SK-N-SH (cell line): ENCODE data around the gene SKI. TPM values are rescaled to one million over a fixed set of nuclear protein-coding genes. Genes with fewer than 3 reads are reported as not detected.
A peak's percentile ranks its signal among the peaks of the same experiment; 100 is the strongest.

ENCODE experiments used
- CTCF ChIA-PET: fragments of 300-600, 350-600 bp; formaldehyde crosslinking; extraction: SDS; loops from one replicate; lab custom pipeline; 2021; lab: Yijun Ruan, JAX
- POLR2A ChIA-PET: fragments of 350-600 bp; sonication (Branson Sonifier 250); formaldehyde crosslinking; extraction: SDS; loops from one replicate; lab custom pipeline; 2020; ENCODE audit warnings: antibody characterized with exemption, inconsistent platforms; lab: Yijun Ruan, JAX
- DNase-seq: peaks from one replicate; pipeline ENCODE4 v3.0.0; 2012
- H2AFZ ChIP-seq: fragments of 200-600 bp; sonication (generic); 2 replicates; pipeline ENCODE4 v1.8.1; 2016; ENCODE audit warnings: antibody characterized with exemption, mild to moderate bottlenecking, low read depth
- H3F3A ChIP-seq: fragments of 200-600 bp; sonication (generic); replicated peaks from 2 replicates; pipeline ENCODE3; 2016; ENCODE audit warnings: antibody characterized with exemption, mild to moderate bottlenecking; ENCODE audit not compliant: insufficient read depth
- H3K27ac ChIP-seq, 2 experiments: fragments of 200-500 bp in 1 of 2; fragments of 200-600 bp in 1 of 2; sonication (Bioruptor generic) in 1 of 2; sonication (generic), shearing (Covaris generic) in 1 of 2; 2 replicates each; pipeline versions ENCODE4 v1.5.1 to v1.6.1; 2014 to 2016; ENCODE audit warnings: low read depth in 2 of 2, inconsistent platforms in 1 of 2, low read length in 1 of 2, mild to moderate bottlenecking in 1 of 2, mixed read lengths in 1 of 2
- H3K27me3 ChIP-seq: fragments of 200-600 bp; sonication (generic), shearing (Covaris generic); 2 replicates; pipeline ENCODE4 v1.6.1; 2016; ENCODE audit warnings: mixed run types; ENCODE audit not compliant: insufficient read depth
- H3K36me3 ChIP-seq, 2 experiments: fragments of 200-500 bp in 1 of 2; fragments of 200-600 bp in 1 of 2; sonication (Bioruptor generic) in 1 of 2; sonication (generic) in 1 of 2; replicated peaks in 1 of 2; 2 replicates each; pipeline versions ENCODE3 to v1.5.1; 2014 to 2016; ENCODE audit warnings: low read length in 1 of 2, mild to moderate bottlenecking in 1 of 2; ENCODE audit not compliant: insufficient read depth in 2 of 2, control insufficient read depth in 1 of 2
- H3K4me1 ChIP-seq, 2 experiments: fragments of 200-500 bp in 1 of 2; fragments of 200-600 bp in 1 of 2; sonication (Bioruptor generic) in 1 of 2; sonication (generic), shearing (Covaris generic) in 1 of 2; 2 replicates each; pipeline versions ENCODE4 v1.5.1 to v1.6.1; 2014 to 2016; ENCODE audit warnings: low read depth in 1 of 2, low read length in 1 of 2, mixed run types in 1 of 2; ENCODE audit not compliant: insufficient read depth in 2 of 2, control insufficient read depth in 1 of 2
- H3K4me2 ChIP-seq: fragments of 200-600 bp; sonication (generic), shearing (Covaris generic); 2 replicates; pipeline ENCODE4 v1.6.1; 2017; ENCODE audit warnings: mixed run types
- H3K4me3 ChIP-seq, 2 experiments: fragments of 200-500 bp in 1 of 2; fragments of 200-600 bp in 1 of 2; sonication (Bioruptor generic) in 1 of 2; sonication (generic), shearing (Covaris generic) in 1 of 2; 2 replicates each; pipeline versions ENCODE4 v1.5.1 to v1.8.1; 2014 to 2016; ENCODE audit warnings: low read depth in 2 of 2, inconsistent platforms in 1 of 2, low read length in 1 of 2, mild to moderate bottlenecking in 1 of 2, mixed read lengths in 1 of 2, moderate library complexity in 1 of 2
- H3K79me2 ChIP-seq: fragments of 200-600 bp; sonication (generic); 2 replicates; pipeline ENCODE4 v1.8.1; 2017; ENCODE audit warnings: mild to moderate bottlenecking; ENCODE audit not compliant: insufficient read depth
- H3K9ac ChIP-seq: fragments of 200-600 bp; sonication (generic); 2 replicates; pipeline ENCODE4 v1.6.1; 2017; ENCODE audit warnings: mixed run types
- H3K9me2 ChIP-seq: fragments of 200-600 bp; sonication (generic); 2 replicates; pipeline ENCODE4 v1.6.1; 2017; ENCODE audit warnings: mixed run types
- H3K9me3 ChIP-seq: fragments of 200-600 bp; sonication (generic); 2 replicates; pipeline ENCODE4 v1.6.1; 2017; ENCODE audit warnings: mixed run types, mild to moderate bottlenecking, moderate library complexity
- H4K20me1 ChIP-seq: fragments of 200-600 bp; sonication (generic); 2 replicates; pipeline ENCODE4 v1.6.1; 2017; ENCODE audit warnings: mild to moderate bottlenecking, mixed run types; ENCODE audit not compliant: insufficient read depth
- CHD2 ChIP-seq: fragments of 150-350 bp; IDR thresholded peaks from 2 replicates; pipeline ENCODE4 v1.6.1; 2018; ENCODE audit warnings: low read length; ENCODE audit not compliant: partially characterized antibody
- MEF2A ChIP-seq: IDR thresholded peaks from 2 replicates; pipeline ENCODE4 v1.4.0; 2012; ENCODE audit warnings: low read depth, borderline replicate concordance
- MXI1 ChIP-seq: IDR thresholded peaks from 2 replicates; pipeline ENCODE4 v1.6.1; 2012; ENCODE audit warnings: mild to moderate bottlenecking, low read depth, low read length, improper control_type of control experiment
- TEAD4 ChIP-seq: IDR thresholded peaks from 2 replicates; pipeline ENCODE4 v1.4.0; 2012; ENCODE audit warnings: mild to moderate bottlenecking, borderline replicate concordance; ENCODE audit not compliant: insufficient read depth
- WGBS: methylation state at CpG from one replicate; pipeline ENCODE4 v1.1.6; 2017; ENCODE audit warnings: low lambda C conversion rate; 5-methylcytosine and 5-hydroxymethylcytosine counted together
- polyA plus RNA-seq, 3 experiments: library from polyadenylated mRNA; depleted of rRNA; stranded (reverse); fragments of >200 nt; gene quantifications; 2 replicates each; pipeline ENCODE4 v1.2.3, GENCODE V29; 2012
- TF ChIP-seq, protein P1 (sequence below): IDR thresholded peaks from 2 replicates; pipeline ENCODE4; 2012
- TF ChIP-seq, protein P2 (sequence below): IDR thresholded peaks from 2 replicates; pipeline ENCODE4 v1.4.0; 2012; ENCODE audit warnings: low read depth
- TF ChIP-seq, protein P3 (sequence below): fragments of 150-350 bp; IDR thresholded peaks from 2 replicates; pipeline ENCODE4 v1.6.1; 2016; ENCODE audit warnings: mild to moderate bottlenecking, low read depth, low read length
- TF ChIP-seq, protein P4 (sequence below): fragments of 150-350 bp; IDR thresholded peaks from 2 replicates; pipeline ENCODE4 v1.6.1; 2017; ENCODE audit warnings: antibody characterized with exemption, low read length, low read depth, borderline replicate concordance

The SKI gene
- polyA plus RNA-seq, 1 of the 3 experiments (the other 2 are of a cell fraction): 7.2 TPM

DNA sequence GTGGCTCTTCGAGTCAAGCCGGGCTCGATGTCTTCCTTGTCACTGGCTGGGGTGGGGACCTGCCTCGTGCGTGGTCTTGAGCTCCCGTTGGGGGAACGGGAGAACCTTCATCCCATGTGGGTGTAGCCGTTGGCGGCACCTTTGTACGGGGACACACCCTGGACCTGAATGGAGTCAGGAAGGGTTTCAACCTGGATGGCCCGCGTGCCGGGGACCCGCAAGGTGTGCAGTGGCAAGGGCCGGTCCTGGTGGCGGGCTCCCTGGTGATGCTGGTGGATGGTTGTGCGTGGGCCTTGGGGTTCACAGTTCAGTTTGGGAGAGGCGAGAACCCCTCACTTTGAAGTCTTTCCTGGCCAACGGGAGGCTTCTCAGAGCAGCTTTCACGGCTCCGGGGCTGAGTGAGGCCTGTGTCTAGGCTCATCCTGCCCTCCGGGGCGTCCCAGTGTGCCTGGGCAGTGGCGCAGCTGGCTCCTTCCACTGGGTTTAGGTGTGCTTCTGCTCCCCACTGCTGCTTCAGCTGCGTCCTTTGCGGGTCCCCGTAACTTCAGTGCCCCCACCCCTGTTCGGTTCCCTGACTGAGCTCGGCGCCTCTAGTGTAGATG, 11.4 kb downstream of the SKI start:
- no peaks in the 10 kb centered on the region for H3F3A ChIP-seq
- no peaks in the 10 kb centered on the region for H3K27me3 ChIP-seq
- peaks cover 100% of the 10 kb centered on the region for H3K79me2 ChIP-seq
- POLR2A ChIA-PET: interaction anchor here (2.9 kb wide), 1 partner anchor 12 kb away, joined by 6 read pairs; no protein-coding TSS in a partner anchor
- H3K9me3 ChIP-seq: no peaks in the 10 kb centered on the region
- peaks cover 0 to 47% of the 10 kb centered on the region in 2 experiments; a peak in 1 of 4 replicates for H3K4me1 ChIP-seq
- CTCF ChIA-PET: interaction anchor here (0.6 to 2.4 kb wide), 6 partner anchors 9 to 142 kb away, joined by 3 to 8 read pairs (median 4); no protein-coding TSS in a partner anchor
- WGBS: 93% methylated on average over 3 of the region's 30 CpGs
- no peak overlapping the region for H2AFZ ChIP-seq
- H3K27ac ChIP-seq: peak overlapping the region in 1 of 2 experiments; percentile 55; a peak in 1 of 4 replicates
- DNase-seq: no peak
- TF ChIP-seq TEAD4: no peak
- TF ChIP-seq, protein P1, sequence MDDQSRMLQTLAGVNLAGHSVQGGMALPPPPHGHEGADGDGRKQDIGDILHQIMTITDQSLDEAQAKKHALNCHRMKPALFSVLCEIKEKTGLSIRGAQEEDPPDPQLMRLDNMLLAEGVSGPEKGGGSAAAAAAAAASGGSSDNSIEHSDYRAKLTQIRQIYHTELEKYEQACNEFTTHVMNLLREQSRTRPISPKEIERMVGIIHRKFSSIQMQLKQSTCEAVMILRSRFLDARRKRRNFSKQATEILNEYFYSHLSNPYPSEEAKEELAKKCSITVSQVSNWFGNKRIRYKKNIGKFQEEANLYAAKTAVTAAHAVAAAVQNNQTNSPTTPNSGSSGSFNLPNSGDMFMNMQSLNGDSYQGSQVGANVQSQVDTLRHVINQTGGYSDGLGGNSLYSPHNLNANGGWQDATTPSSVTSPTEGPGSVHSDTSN: no peak
- TF ChIP-seq, protein P2, sequence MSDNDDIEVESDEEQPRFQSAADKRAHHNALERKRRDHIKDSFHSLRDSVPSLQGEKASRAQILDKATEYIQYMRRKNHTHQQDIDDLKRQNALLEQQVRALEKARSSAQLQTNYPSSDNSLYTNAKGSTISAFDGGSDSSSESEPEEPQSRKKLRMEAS: no peak
- TF ChIP-seq, protein P3, sequence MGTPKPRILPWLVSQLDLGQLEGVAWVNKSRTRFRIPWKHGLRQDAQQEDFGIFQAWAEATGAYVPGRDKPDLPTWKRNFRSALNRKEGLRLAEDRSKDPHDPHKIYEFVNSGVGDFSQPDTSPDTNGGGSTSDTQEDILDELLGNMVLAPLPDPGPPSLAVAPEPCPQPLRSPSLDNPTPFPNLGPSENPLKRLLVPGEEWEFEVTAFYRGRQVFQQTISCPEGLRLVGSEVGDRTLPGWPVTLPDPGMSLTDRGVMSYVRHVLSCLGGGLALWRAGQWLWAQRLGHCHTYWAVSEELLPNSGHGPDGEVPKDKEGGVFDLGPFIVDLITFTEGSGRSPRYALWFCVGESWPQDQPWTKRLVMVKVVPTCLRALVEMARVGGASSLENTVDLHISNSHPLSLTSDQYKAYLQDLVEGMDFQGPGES: no peak
- TF ChIP-seq CHD2: no peak
- TF ChIP-seq MEF2A: no peak
- H3K4me3 ChIP-seq: no peak overlapping the region
- peaks cover 100% of the 10 kb centered on the region for H4K20me1 ChIP-seq
- no peaks in the 10 kb centered on the region for H3K9me2 ChIP-seq
- no peaks in the 10 kb centered on the region for H3K36me3 ChIP-seq
- H3K4me2 ChIP-seq: no peak overlapping the region
- H3K9ac ChIP-seq: no peak overlapping the region

DNA sequence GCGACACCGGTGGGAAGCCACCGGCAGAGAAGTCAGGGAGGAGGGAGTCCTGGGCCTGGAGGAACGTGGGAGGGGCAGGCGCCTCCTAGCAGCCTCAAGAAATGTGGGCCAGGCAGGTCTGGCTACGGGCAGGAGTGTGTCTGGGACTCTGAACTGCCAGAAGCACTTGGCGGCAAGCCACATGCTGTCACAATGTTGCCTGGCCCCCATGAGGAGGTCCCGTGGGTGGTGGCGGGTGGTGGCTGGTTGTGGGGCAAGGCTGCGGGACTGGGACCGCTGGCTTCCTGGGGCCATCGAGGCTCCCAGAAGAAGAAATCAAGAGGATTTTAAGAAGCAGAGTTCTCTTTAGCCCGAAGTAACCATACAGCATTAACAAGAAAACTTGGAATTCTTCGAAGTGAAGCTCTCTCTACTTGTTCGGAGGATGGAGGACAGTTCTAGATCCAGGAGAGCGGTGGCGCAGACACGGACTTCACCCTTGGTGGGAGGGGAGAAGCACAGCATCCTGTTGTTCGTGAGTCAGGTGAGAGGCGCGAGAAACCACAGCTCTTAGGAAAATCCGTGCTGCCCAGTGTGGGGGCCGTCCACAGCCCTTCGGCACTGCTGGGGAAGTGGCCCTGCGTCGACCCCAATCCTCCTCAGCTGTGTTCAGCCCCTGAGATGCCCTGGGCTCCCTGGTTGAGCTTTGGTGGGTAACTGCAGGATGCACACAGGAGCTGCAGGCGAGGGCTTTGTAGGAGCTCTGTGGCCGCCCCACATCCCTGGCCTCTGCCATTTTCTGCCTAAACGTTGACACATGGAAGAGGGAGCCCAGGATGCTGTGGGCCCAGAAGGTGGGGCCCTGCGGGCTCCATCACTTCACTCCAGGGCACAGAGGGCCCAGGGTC, 12.4 kb downstream of the SKI start:
- Histone ChIP-seq H4K20me1 (peaks cover 95% of the 10 kb centered on the region), H3K79me2 (peaks cover 100% of the 10 kb centered on the region), H3K27me3 (no peaks in the 10 kb centered on the region), H3K9ac (no peak overlapping the region), H2AFZ (no peak overlapping the region), H3K9me2 (no peaks in the 10 kb centered on the region), H3K4me3 (no peak overlapping the region), H3K4me1 (peaks cover 0 to 41% of the 10 kb centered on the region in 2 experiments; a peak in 1 of 4 replicates), H3K9me3 (no peaks in the 10 kb centered on the region), H3K27ac (peak overlapping the region in 1 of 2 experiments; percentile 55; a peak in 1 of 4 replicates), H3K4me2 (no peak overlapping the region), H3K36me3 (no peaks in the 10 kb centered on the region), H3F3A (no peaks in the 10 kb centered on the region)
- 94% methylated on average over 19 of the region's 30 CpGs for WGBS
- TF ChIP-seq, protein P4, sequence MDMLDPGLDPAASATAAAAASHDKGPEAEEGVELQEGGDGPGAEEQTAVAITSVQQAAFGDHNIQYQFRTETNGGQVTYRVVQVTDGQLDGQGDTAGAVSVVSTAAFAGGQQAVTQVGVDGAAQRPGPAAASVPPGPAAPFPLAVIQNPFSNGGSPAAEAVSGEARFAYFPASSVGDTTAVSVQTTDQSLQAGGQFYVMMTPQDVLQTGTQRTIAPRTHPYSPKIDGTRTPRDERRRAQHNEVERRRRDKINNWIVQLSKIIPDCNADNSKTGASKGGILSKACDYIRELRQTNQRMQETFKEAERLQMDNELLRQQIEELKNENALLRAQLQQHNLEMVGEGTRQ: no peak
- peak; percentile 16; the same call in 1 of the 2 replicates for TF ChIP-seq MXI1
- ChIA-PET POLR2A (interaction anchor here (0.9 to 2.9 kb wide), 4 partner anchors 9 to 13 kb away, joined by 3 to 6 read pairs (median 4); no protein-coding TSS in a partner anchor), CTCF (interaction anchor here (0.6 to 2.4 kb wide), 6 partner anchors 11 to 141 kb away, joined by 3 to 8 read pairs (median 4); partner anchors contain the start of gene FAAP20)
- peak; percentile 73 for DNase-seq
